GM12878 (cell line): ENCODE measurements around the gene SACM1L. TPM values are rescaled to one million over a fixed set of nuclear protein-coding genes. Genes with fewer than 3 reads are reported as not detected.

Source experiments
- ATAC-seq: fragments of 200-7000 bp; cut with Tn5 transposase; 3 replicates; pipeline ENCODE4 v1.9.1; 2020; ENCODE audit warnings: mild to moderate bottlenecking, moderate library complexity
- BruUV-seq: library from RNA; stranded (reverse); fragments of 400-500 nt; replicated peaks from 2 replicates; lab custom pipeline; 2021; lab: Mats Ljungman, UMichigan
- CTCF ChIA-PET: fragments of 300-600 bp; sonication (Branson Sonifier 250); formaldehyde crosslinking; extraction: SDS; loops from one replicate; lab custom pipeline; 2021; ENCODE audit warnings: inconsistent platforms; lab: Yijun Ruan, JAX
- POLR2A ChIA-PET: fragments of 350-600 bp; formaldehyde crosslinking; extraction: SDS; loops from one replicate; lab custom pipeline; 2021; ENCODE audit warnings: inconsistent platforms; lab: Charles Lee
- RAD21 ChIA-PET: fragments of 300-600 bp; sonication (Branson Sonifier 250); formaldehyde crosslinking; loops from one replicate; lab custom pipeline; 2023; ENCODE audit warnings: antibody characterized with exemption; ENCODE audit not compliant: unreplicated experiment; lab: Charles Lee
- SMC1A ChIA-PET: fragments of 300-600 bp; sonication (Branson Sonifier 250); formaldehyde crosslinking; loops from one replicate; lab custom pipeline; 2023; ENCODE audit not compliant: unreplicated experiment, uncharacterized antibody; lab: Charles Lee
- DNase-seq: peaks from one replicate; pipeline ENCODE4 v3.0.0-alpha.2; 2011; ENCODE audit warnings: low read depth, low spot score
- FAIRE-seq: peaks from 3 replicates; lab custom pipeline; 2011; peaks lifted over from hg19 to GRCh38; lab: Jason Lieb, UNC
- H2AFZ ChIP-seq: 2 replicates; pipeline ENCODE4 v1.6.0; 2011; ENCODE audit warnings: low read depth, low read length, control low read depth; ENCODE audit not compliant: control insufficient read depth
- H3K27ac ChIP-seq: 2 replicates; pipeline ENCODE4 v1.5.1; 2011; ENCODE audit warnings: control low read depth; ENCODE audit not compliant: control insufficient read depth, insufficient read depth
- H3K27me3 ChIP-seq, 2 experiments: replicated peaks in 1 of 2; 2 replicates each; pipeline versions ENCODE4 v1.6.0 to v1.6.1; 2011; ENCODE audit warnings: low read length in 1 of 2; ENCODE audit not compliant: control insufficient read depth in 2 of 2, insufficient read depth in 2 of 2
- H3K36me3 ChIP-seq, 2 experiments: 2 replicates each; pipeline ENCODE4 v1.5.1; 2011; ENCODE audit warnings: low read length in 1 of 2; ENCODE audit not compliant: control insufficient read depth in 2 of 2, insufficient read depth in 2 of 2
- H3K4me1 ChIP-seq: 2 replicates; pipeline ENCODE4 v1.6.1; 2011; ENCODE audit warnings: mild to moderate bottlenecking, low read length, moderate library complexity, mixed read lengths; ENCODE audit not compliant: control insufficient read depth, insufficient read depth
- H3K4me2 ChIP-seq: 2 replicates; pipeline ENCODE4 v1.6.0; 2011; ENCODE audit warnings: control low read depth; ENCODE audit not compliant: control insufficient read depth, insufficient read depth
- H3K4me3 ChIP-seq: fragments of 200-600 bp; sonication (generic); 2 replicates; pipeline ENCODE4 v1.5.1; 2016
- H3K79me2 ChIP-seq: 2 replicates; pipeline ENCODE4 v1.6.0; 2011; ENCODE audit warnings: low read length; ENCODE audit not compliant: control insufficient read depth, insufficient read depth
- H3K9ac ChIP-seq: 2 replicates; pipeline ENCODE4 v1.8.0; 2011; ENCODE audit warnings: low read length, control low read depth, mixed read lengths; ENCODE audit not compliant: control insufficient read depth, insufficient read depth
- H3K9me3 ChIP-seq: replicated peaks from 3 replicates; pipeline ENCODE4 v1.5.1; 2011; ENCODE audit warnings: mild to moderate bottlenecking, low read length; ENCODE audit not compliant: control insufficient read depth, insufficient read depth
- H4K20me1 ChIP-seq: 2 replicates; pipeline ENCODE4 v1.6.0; 2011; ENCODE audit not compliant: control insufficient read depth, insufficient read depth
- BCL11A ChIP-seq: IDR thresholded peaks from 2 replicates; pipeline ENCODE4 v1.6.1; 2011; ENCODE audit warnings: low read depth, low read length
- BRCA1 ChIP-seq: IDR thresholded peaks from 2 replicates; pipeline ENCODE4 v1.6.1; 2011; ENCODE audit warnings: low read depth, low read length, improper control_type of control experiment
- CBX3 ChIP-seq: fragments of 200-600 bp; sonication (generic); IDR thresholded peaks from 2 replicates; pipeline ENCODE4 v1.6.1; 2016; ENCODE audit warnings: low read depth, borderline replicate concordance
- CEBPZ ChIP-seq: fragments of 150-350 bp; IDR thresholded peaks from 2 replicates; pipeline ENCODE4 v1.6.1; 2016; ENCODE audit warnings: low read depth, low read length
- E4F1 ChIP-seq: fragments of 450-650 bp; IDR thresholded peaks from 2 replicates; pipeline ENCODE4 v1.6.1; 2018; ENCODE audit warnings: borderline replicate concordance, mild to moderate bottlenecking; ENCODE audit not compliant: partially characterized antibody
- EGR1 ChIP-seq, 2 experiments: IDR thresholded peaks; 1 replicate in 1 of 2; 2 replicates in 1 of 2; pipeline ENCODE4 v1.6.1; 2011 to 2012; ENCODE audit warnings: low read depth in 2 of 2, low read length in 2 of 2, borderline replicate concordance in 1 of 2, mild to moderate bottlenecking in 1 of 2, moderate library complexity in 1 of 2
- ELK1 ChIP-seq: IDR thresholded peaks from 2 replicates; pipeline ENCODE4 v1.6.1; 2012; ENCODE audit warnings: low read depth, low read length, improper control_type of control experiment
- HCFC1 ChIP-seq: fragments of 150-350 bp; IDR thresholded peaks from 2 replicates; pipeline ENCODE4 v1.6.1; 2014; ENCODE audit warnings: low read length
- IKZF2 ChIP-seq, 2 experiments: fragments of 450-650 bp; IDR thresholded peaks; 2 replicates each; pipeline ENCODE4 v1.6.1; 2017; ENCODE audit warnings: mild to moderate bottlenecking in 2 of 2, moderate library complexity in 2 of 2
- MTA2 ChIP-seq: fragments of 450-650 bp; IDR thresholded peaks from 2 replicates; pipeline ENCODE4 v1.6.1; 2016; ENCODE audit warnings: low read depth, mild to moderate bottlenecking, moderate library complexity
- NBN ChIP-seq: fragments of 450-650 bp; IDR thresholded peaks from 2 replicates; pipeline ENCODE4 v1.6.1; 2016
- NFYB ChIP-seq: IDR thresholded peaks from 2 replicates; pipeline ENCODE4 v1.6.1; 2011; ENCODE audit warnings: low read depth, mild to moderate bottlenecking, low read length, improper control_type of control experiment, moderate library complexity; ENCODE audit not compliant: insufficient read depth
- NRF1 ChIP-seq: conservative IDR thresholded peaks from 2 replicates; pipeline ENCODE4 v1.6.1; 2011; ENCODE audit warnings: mild to moderate bottlenecking, low read depth, low read length, improper control_type of control experiment
- RCOR1 ChIP-seq: conservative IDR thresholded peaks from 2 replicates; pipeline ENCODE4 v1.6.1; 2012; ENCODE audit warnings: low read depth, low read length, improper control_type of control experiment
- STAT1 ChIP-seq: fragments of 450-650 bp; conservative IDR thresholded peaks from 2 replicates; pipeline ENCODE4 v1.6.1; 2014; ENCODE audit warnings: antibody characterized with exemption, mild to moderate bottlenecking
- TCF7 ChIP-seq: IDR thresholded peaks from 2 replicates; pipeline ENCODE4 v1.6.1; 2014; ENCODE audit warnings: antibody characterized with exemption, borderline replicate concordance
- WGBS: methylation state at CpG from one replicate; pipeline ENCODE4 v1.1.6; 2016; ENCODE audit warnings: low lambda C conversion rate; ENCODE audit not compliant: insufficient replicate concordance, insufficient coverage; ENCODE audit errors: missing lambda C conversion rate; 5-methylcytosine and 5-hydroxymethylcytosine counted together
- in situ Hi-C: fragments of 300-500 bp; cut with MboI; formaldehyde crosslinking; loops from 9 replicates; pipeline ENCODE4 v1.14.3; 2018; ENCODE audit warnings: mixed read lengths
- intact Hi-C: fragments of 100-400 bp; cut with micrococcal nuclease; formaldehyde crosslinking; loops from one replicate; pipeline ENCODE4 v1.14.2; 2022; ENCODE audit not compliant: unreplicated experiment
- polyA plus RNA-seq, 11 experiments: library from polyadenylated mRNA; depleted of rRNA in 4 of 11; unstranded in 6 of 11; stranded (reverse) in 5 of 11; fragments of >200 nt; fragmentation: Nextera tagmentation in 4 of 11; fragmentation: Illumina TruSeq in 1 of 11; extraction: Ambion mirVana in 4 of 11; extraction: Trizol in 1 of 11; gene quantifications; 1 replicate in 1 of 11; 2 replicates in 10 of 11; pipeline versions ENCODE4 v1.2.1 to v1.2.3, GENCODE V29; 2011 to 2016; ENCODE audit warnings: inconsistent platforms in 2 of 11, missing spikeins in 2 of 11, low read depth in 1 of 11
- total RNA-seq, 4 experiments: library from RNA; depleted of rRNA in 3 of 4; stranded (reverse); fragments of >200 nt in 3 of 4; fragmentation: Illumina TruSeq in 1 of 4; extraction: Trizol in 1 of 4; gene quantifications; 2 replicates each; pipeline versions ENCODE4 v1.2.1 to v1.2.3, GENCODE V29; 2013 to 2021
- TF ChIP-seq, protein P1 (sequence below): fragments of 150-350 bp; IDR thresholded peaks from 2 replicates; pipeline ENCODE4 v1.6.1; 2014; ENCODE audit warnings: mild to moderate bottlenecking, low read depth, low read length

The SACM1L gene
- total and polyA plus RNA-seq, 10 of the 15 experiments (the other 5 are each of a cell fraction or from before 2014, with no cell fraction given): 16.5 to 48.3 (median 28.9) TPM

GRCh38 chr3:45771166-45771775 is 82.1 kb downstream of the SACM1L start:
- Histone ChIP-seq H3K79me2 (no peaks in the 10 kb centered on the region), H3K9ac (no peak overlapping the region), H3K27me3 (peaks cover 0 to 2% of the 10 kb centered on the region in 2 experiments; a peak in 1 of 4 replicates), H3K36me3 (no peaks in the 10 kb centered on the region), H3K4me1 (no peaks in the 10 kb centered on the region), H3K9me3 (no peaks in the 10 kb centered on the region), H3K4me2 (no peak overlapping the region), H3K4me3 (no peak overlapping the region), H3K27ac (no peak overlapping the region), H4K20me1 (no peaks in the 10 kb centered on the region), H2AFZ (no peak overlapping the region)
- ChIA-PET CTCF (interaction anchor here (0.8 to 2.3 kb wide), 5 partner anchors 8 to 161 kb away, joined by 3 to 8 read pairs (median 3); no protein-coding TSS in a partner anchor), RAD21 (no interaction called here), POLR2A (no interaction called here), SMC1A (interaction anchor here (0.9 to 1.4 kb wide), 2 partner anchors 37 to 155 kb away, joined by 3 to 4 read pairs; no protein-coding TSS in a partner anchor)
- ATAC-seq (no peak), FAIRE-seq (no peak), DNase-seq (no peak)
- intact Hi-C loops: no loop called here
- WGBS: 49% methylated on average over 9 of the region's 9 CpGs
- in situ Hi-C loops: no loop called here
- no TSS peak for BruUV-seq
- no peak for TF ChIP-seq RCOR1
- no peak for TF ChIP-seq IKZF2 (IDR thresholded peaks at IDR 0.05)
- TF ChIP-seq, protein P1, sequence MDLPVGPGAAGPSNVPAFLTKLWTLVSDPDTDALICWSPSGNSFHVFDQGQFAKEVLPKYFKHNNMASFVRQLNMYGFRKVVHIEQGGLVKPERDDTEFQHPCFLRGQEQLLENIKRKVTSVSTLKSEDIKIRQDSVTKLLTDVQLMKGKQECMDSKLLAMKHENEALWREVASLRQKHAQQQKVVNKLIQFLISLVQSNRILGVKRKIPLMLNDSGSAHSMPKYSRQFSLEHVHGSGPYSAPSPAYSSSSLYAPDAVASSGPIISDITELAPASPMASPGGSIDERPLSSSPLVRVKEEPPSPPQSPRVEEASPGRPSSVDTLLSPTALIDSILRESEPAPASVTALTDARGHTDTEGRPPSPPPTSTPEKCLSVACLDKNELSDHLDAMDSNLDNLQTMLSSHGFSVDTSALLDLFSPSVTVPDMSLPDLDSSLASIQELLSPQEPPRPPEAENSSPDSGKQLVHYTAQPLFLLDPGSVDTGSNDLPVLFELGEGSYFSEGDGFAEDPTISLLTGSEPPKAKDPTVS: no peak
- TF ChIP-seq BRCA1: no peak
- TF ChIP-seq CEBPZ: no peak
- TF ChIP-seq E4F1: no peak
- TF ChIP-seq NBN: no peak
- no peak for TF ChIP-seq MTA2
- no peak for TF ChIP-seq EGR1 (IDR thresholded peaks at IDR 0.05; ENCODE audit: borderline replicate concordance in 1 of 2, low read depth in 2 of 2, low read length in 2 of 2)
- TF ChIP-seq NRF1: no peak
- no peak for TF ChIP-seq CBX3
- TF ChIP-seq HCFC1: no peak
- no peak for TF ChIP-seq BCL11A
- TF ChIP-seq TCF7: no peak
- no peak for TF ChIP-seq NFYB
- no peak for TF ChIP-seq STAT1
- no peak for TF ChIP-seq ELK1
